ENCODE data around the gene CAPN10.

DNA sequence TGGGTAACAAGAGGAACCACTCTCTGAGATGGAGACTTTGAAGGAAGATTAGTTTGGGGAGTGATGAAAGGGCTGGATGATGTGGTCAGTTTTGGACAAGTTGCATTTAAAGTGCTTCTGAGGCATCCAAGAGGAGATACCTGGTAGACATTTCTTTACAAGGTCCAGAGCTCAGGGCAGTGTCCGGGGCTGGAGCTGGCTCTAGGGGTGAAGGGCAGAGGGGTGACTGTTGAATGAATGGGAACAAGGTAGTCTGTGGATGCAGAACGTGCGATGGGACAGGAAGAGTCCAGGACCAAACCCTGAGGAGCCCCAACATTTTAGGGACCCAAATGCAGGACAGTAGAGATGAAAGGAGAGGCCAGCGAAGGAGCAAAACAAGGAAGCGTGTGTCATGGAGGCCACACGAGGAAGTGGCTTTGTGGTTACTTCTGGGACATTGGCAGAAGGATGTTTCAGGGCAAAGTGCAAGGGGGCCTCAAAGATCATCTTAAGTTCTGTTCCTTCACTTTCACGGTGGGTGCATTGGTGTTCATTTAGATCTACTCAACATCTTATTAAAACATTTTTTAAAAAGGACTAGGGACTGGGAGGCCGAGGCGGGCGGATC, 25.2 kb downstream of the CAPN10 start:
- TF ChIP-seq, protein P1, sequence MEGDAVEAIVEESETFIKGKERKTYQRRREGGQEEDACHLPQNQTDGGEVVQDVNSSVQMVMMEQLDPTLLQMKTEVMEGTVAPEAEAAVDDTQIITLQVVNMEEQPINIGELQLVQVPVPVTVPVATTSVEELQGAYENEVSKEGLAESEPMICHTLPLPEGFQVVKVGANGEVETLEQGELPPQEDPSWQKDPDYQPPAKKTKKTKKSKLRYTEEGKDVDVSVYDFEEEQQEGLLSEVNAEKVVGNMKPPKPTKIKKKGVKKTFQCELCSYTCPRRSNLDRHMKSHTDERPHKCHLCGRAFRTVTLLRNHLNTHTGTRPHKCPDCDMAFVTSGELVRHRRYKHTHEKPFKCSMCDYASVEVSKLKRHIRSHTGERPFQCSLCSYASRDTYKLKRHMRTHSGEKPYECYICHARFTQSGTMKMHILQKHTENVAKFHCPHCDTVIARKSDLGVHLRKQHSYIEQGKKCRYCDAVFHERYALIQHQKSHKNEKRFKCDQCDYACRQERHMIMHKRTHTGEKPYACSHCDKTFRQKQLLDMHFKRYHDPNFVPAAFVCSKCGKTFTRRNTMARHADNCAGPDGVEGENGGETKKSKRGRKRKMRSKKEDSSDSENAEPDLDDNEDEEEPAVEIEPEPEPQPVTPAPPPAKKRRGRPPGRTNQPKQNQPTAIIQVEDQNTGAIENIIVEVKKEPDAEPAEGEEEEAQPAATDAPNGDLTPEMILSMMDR (conservative IDR thresholded peaks at IDR 0.05) = no peak
- no peak for TF ChIP-seq ZFX (IDR thresholded peaks at IDR 0.05)

Data from C4-2B (cell line).